Uterus (tissue), 2 donors: ENCODE results near the gene TMEM30B.

Experiments
- POLR2A ChIP-seq, 2 donors: fragments of 450-650 bp; IDR thresholded peaks; one replicate each; pipeline ENCODE4 v1.6.1; 2016; ENCODE audit warnings: antibody characterized with exemption in 2 of 2, mild to moderate bottlenecking in 1 of 2, moderate library complexity in 1 of 2
- TF ChIP-seq, protein P1 (sequence below), 4 experiments: fragments of 200-600 bp in 2 of 4; fragments of 450-650 bp in 2 of 4; sonication (generic) in 2 of 4; IDR thresholded peaks; one replicate each; pipeline ENCODE4 v1.5.1; 2016 to 2019; ENCODE audit warnings: antibody characterized with exemption in 4 of 4, mild to moderate bottlenecking in 2 of 4, moderate library complexity in 1 of 4

DNA sequence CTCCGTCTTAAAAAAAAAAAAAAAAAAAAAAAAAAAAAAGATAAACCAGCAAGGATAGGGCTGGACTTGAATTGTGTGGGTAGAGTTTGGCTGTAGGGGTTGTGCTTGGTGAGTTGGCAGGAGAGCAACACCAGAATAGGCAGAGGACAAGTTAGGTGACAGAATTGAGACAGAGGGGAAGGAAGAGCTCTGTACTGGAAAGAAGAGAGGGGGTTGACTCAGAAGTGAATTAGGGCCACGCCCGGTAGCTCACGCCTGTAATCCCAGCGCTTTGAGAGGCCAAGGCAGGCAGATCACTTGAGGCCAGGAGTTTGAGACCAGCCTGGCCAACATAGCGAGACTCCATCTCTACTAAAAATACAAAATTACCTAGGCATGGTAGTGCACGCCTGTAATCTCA lies 6.1 kb upstream of the TMEM30B start:
- TF ChIP-seq, protein P1, sequence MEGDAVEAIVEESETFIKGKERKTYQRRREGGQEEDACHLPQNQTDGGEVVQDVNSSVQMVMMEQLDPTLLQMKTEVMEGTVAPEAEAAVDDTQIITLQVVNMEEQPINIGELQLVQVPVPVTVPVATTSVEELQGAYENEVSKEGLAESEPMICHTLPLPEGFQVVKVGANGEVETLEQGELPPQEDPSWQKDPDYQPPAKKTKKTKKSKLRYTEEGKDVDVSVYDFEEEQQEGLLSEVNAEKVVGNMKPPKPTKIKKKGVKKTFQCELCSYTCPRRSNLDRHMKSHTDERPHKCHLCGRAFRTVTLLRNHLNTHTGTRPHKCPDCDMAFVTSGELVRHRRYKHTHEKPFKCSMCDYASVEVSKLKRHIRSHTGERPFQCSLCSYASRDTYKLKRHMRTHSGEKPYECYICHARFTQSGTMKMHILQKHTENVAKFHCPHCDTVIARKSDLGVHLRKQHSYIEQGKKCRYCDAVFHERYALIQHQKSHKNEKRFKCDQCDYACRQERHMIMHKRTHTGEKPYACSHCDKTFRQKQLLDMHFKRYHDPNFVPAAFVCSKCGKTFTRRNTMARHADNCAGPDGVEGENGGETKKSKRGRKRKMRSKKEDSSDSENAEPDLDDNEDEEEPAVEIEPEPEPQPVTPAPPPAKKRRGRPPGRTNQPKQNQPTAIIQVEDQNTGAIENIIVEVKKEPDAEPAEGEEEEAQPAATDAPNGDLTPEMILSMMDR (IDR thresholded peaks at IDR 0.05): no peak
- no peak for TF ChIP-seq POLR2A (IDR thresholded peaks at IDR 0.05)
